NB4 (cell line): ENCODE results near the gene PDE3A.

Source experiments
- CTCF ChIP-seq: IDR thresholded peaks from one replicate; pipeline ENCODE4 v1.5.1; 2012; ENCODE audit warnings: low read depth, low read length
- MAX ChIP-seq: IDR thresholded peaks from 2 replicates; pipeline ENCODE4 v1.6.1; 2011; ENCODE audit warnings: low read depth, low read length
- POLR2A ChIP-seq: IDR thresholded peaks from 2 replicates; pipeline ENCODE4 v1.6.1; 2011; ENCODE audit warnings: mild to moderate bottlenecking; ENCODE audit not compliant: insufficient read length; ENCODE audit errors: extremely low read depth

GRCh38 chr12:20426191-20426590 is 57.9 kb downstream of the PDE3A start:
- no peak for TF ChIP-seq POLR2A
- TF ChIP-seq CTCF, result no peak
- no peak for TF ChIP-seq MAX
